Measurements from ENCODE around the gene CHAD. TPM values are rescaled to one million over a fixed set of nuclear protein-coding genes. Genes with fewer than 3 reads are reported as not detected.

The CHAD gene
- total and polyA plus RNA-seq, 2 of the 13 experiments (the other 11 are each of a cell fraction or from before 2014, with no cell fraction given), result 1.4 TPM; not detected in 1

GRCh38 chr17:50423553-50424159 is 45.0 kb downstream of the CHAD start (continued):
- TF ChIP-seq FOXO4 (CRISPR knock-in tag; conservative IDR thresholded peaks at IDR 0.05), result no peak
- no peak for TF ChIP-seq ZNF264 (CRISPR knock-in tag; IDR thresholded peaks at IDR 0.05)
- TF ChIP-seq FUBP1 (CRISPR knock-in tag; IDR thresholded peaks at IDR 0.05; ENCODE audit: borderline replicate concordance), result no peak
- no peak for TF ChIP-seq PHB2 (IDR thresholded peaks at IDR 0.05; ENCODE audit: partially characterized antibody)
- TF ChIP-seq CCAR2 (optimal IDR thresholded peaks at IDR 0.05; ENCODE audit: low read depth, low read length), result no peak
- TF ChIP-seq ZBTB43 (CRISPR knock-in tag; conservative IDR thresholded peaks at IDR 0.05), result no peak
- TF ChIP-seq ZFX (CRISPR knock-in tag; IDR thresholded peaks at IDR 0.05; ENCODE audit: low read depth), result peak; percentile 49; the same call in 1 of the 2 replicates
- peak; percentile 42; the same call in 1 of the 2 replicates for TF ChIP-seq SP2 (CRISPR knock-in tag; IDR thresholded peaks at IDR 0.05)
- TF ChIP-seq HOXD1 (CRISPR knock-in tag; IDR thresholded peaks at IDR 0.05), result no peak
- peak; percentile 32; the same call in 1 of the 2 replicates for TF ChIP-seq TBX3 (IDR thresholded peaks at IDR 0.05; ENCODE audit: borderline replicate concordance)
- TF ChIP-seq RXRB (CRISPR knock-in tag; IDR thresholded peaks at IDR 0.05; ENCODE audit: borderline replicate concordance), result peak; percentile 87
- no peak for TF ChIP-seq RBAK (CRISPR knock-in tag; IDR thresholded peaks at IDR 0.05)
- TF ChIP-seq HNF4A (CRISPR knock-in tag; IDR thresholded peaks at IDR 0.05), result peak; percentile 62
- TF ChIP-seq ZBTB26 (CRISPR knock-in tag; IDR thresholded peaks at IDR 0.05; ENCODE audit: borderline replicate concordance), result 0 out of 2 replicates have a peak, but pooled peaks have one; percentile 30
- no peak for TF ChIP-seq ZBTB3 (CRISPR knock-in tag; IDR thresholded peaks at IDR 0.05; ENCODE audit: borderline replicate concordance, low read depth)
- TF ChIP-seq ZNF124 (CRISPR knock-in tag; IDR thresholded peaks at IDR 0.05), result no peak
- TF ChIP-seq ZXDC (CRISPR knock-in tag; IDR thresholded peaks at IDR 0.05), result no peak
- peak; percentile 54; the same call in 1 of the 2 replicates for TF ChIP-seq ZNF501 (CRISPR knock-in tag; IDR thresholded peaks at IDR 0.05)
- TF ChIP-seq IKZF4 (CRISPR knock-in tag; IDR thresholded peaks at IDR 0.05; ENCODE audit: borderline replicate concordance, low read depth, not compliant biosample characterization), result no peak
